Measurements from ENCODE around the gene TMEM87B. TPM values are rescaled to one million over a fixed set of nuclear protein-coding genes. Genes with fewer than 3 reads are reported as not detected.

The TMEM87B gene
- total and polyA plus RNA-seq, 2 of the 4 experiments (the other 2 are of a cell fraction): 6.3 to 12.5 TPM

DNA sequence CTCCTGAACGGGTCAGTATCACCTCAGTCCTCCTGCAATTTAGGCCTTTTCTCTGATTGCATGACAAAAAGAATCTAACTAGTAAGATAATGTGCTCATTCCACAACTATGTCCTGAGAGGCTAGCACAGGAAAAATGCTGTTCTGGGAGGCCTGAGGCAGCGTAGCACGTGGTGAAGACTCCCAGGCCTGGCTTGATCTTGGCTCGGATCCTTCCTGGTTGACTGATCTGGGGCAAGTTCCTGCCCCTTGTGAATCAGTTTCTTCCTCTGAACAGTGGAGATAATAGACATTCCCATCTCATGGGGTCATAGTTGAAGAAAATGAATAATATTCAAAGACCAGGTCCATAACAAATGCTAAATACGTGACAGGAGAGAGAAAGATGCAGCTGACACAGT lies 95.4 kb downstream of the TMEM87B start:
- TF ChIP-seq RCOR1 (IDR thresholded peaks at IDR 0.05; ENCODE audit: insufficient replicate concordance, low read length): no peak
- TF ChIP-seq, protein P1, sequence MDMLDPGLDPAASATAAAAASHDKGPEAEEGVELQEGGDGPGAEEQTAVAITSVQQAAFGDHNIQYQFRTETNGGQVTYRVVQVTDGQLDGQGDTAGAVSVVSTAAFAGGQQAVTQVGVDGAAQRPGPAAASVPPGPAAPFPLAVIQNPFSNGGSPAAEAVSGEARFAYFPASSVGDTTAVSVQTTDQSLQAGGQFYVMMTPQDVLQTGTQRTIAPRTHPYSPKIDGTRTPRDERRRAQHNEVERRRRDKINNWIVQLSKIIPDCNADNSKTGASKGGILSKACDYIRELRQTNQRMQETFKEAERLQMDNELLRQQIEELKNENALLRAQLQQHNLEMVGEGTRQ (IDR thresholded peaks at IDR 0.05; ENCODE audit: low read depth, low read length): peak; percentile 76
- no peak for TF ChIP-seq RFX5 (IDR thresholded peaks at IDR 0.05; ENCODE audit: low read depth, low read length)
- peak; percentile 30; the same call in 1 of the 2 replicates for TF ChIP-seq MAFK (IDR thresholded peaks at IDR 0.05; ENCODE audit: low read depth, low read length)
- no peak for TF ChIP-seq RAD21 (IDR thresholded peaks at IDR 0.05; ENCODE audit: low read length)
- peak; percentile 77 for TF ChIP-seq BHLHE40 (IDR thresholded peaks at IDR 0.05; ENCODE audit: low read depth, low read length)
- TF ChIP-seq MAZ (IDR thresholded peaks at IDR 0.05; ENCODE audit: borderline replicate concordance, low read depth, low read length): no peak
- no peak for TF ChIP-seq CEBPB (IDR thresholded peaks at IDR 0.05; ENCODE audit: low read depth, low read length)
- TF ChIP-seq FOS (IDR thresholded peaks at IDR 0.05; ENCODE audit: low read depth, low read length): no peak
- no peak for TF ChIP-seq NFE2L2 (IDR thresholded peaks at IDR 0.05; ENCODE audit: low read depth, low read length)
- TF ChIP-seq, protein P2, sequence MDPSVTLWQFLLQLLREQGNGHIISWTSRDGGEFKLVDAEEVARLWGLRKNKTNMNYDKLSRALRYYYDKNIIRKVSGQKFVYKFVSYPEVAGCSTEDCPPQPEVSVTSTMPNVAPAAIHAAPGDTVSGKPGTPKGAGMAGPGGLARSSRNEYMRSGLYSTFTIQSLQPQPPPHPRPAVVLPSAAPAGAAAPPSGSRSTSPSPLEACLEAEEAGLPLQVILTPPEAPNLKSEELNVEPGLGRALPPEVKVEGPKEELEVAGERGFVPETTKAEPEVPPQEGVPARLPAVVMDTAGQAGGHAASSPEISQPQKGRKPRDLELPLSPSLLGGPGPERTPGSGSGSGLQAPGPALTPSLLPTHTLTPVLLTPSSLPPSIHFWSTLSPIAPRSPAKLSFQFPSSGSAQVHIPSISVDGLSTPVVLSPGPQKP (IDR thresholded peaks at IDR 0.05; ENCODE audit: borderline replicate concordance, low read depth, low read length): no peak
- peak; percentile 82 for TF ChIP-seq MXI1 (IDR thresholded peaks at IDR 0.05; ENCODE audit: borderline replicate concordance, low read depth, low read length)
- TF ChIP-seq POLR2A (IDR thresholded peaks at IDR 0.05; ENCODE audit: low read depth, low read length): no peak
- no peak for TF ChIP-seq CHD1 (IDR thresholded peaks at IDR 0.05; ENCODE audit: low read depth, low read length)
- TF ChIP-seq, protein P3, sequence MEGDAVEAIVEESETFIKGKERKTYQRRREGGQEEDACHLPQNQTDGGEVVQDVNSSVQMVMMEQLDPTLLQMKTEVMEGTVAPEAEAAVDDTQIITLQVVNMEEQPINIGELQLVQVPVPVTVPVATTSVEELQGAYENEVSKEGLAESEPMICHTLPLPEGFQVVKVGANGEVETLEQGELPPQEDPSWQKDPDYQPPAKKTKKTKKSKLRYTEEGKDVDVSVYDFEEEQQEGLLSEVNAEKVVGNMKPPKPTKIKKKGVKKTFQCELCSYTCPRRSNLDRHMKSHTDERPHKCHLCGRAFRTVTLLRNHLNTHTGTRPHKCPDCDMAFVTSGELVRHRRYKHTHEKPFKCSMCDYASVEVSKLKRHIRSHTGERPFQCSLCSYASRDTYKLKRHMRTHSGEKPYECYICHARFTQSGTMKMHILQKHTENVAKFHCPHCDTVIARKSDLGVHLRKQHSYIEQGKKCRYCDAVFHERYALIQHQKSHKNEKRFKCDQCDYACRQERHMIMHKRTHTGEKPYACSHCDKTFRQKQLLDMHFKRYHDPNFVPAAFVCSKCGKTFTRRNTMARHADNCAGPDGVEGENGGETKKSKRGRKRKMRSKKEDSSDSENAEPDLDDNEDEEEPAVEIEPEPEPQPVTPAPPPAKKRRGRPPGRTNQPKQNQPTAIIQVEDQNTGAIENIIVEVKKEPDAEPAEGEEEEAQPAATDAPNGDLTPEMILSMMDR (conservative IDR thresholded peaks at IDR 0.05; ENCODE audit: low read depth, low read length): no peak
- TF ChIP-seq SMC3 (IDR thresholded peaks at IDR 0.05; ENCODE audit: low read depth, low read length): no peak
- peak overlapping the region; percentile 77 for H2AFZ ChIP-seq (replicated peaks; ENCODE audit: low read length, poor library complexity)
- peak; percentile 98 for ATAC-seq (ENCODE audit: low read depth)

More for the DNA sequence above, 95.4 kb downstream of the TMEM87B start:
- Histone ChIP-seq H3K56ac (ENCODE audit: extremely low read depth, insufficient read depth, low read length) (0 out of 2 replicates have a peak overlapping the region, but pooled peaks have one; percentile 36), H3K23ac (ENCODE audit: low read depth, low read length) (peak overlapping the region; percentile 29; the same call in 1 of the 2 replicates), H3K27me3 (ENCODE audit: control insufficient read depth, insufficient read depth, low read length) (no peaks in the 10 kb centered on the region), H4K20me1 (ENCODE audit: insufficient read depth, low read length) (no peaks in the 10 kb centered on the region), H3K4me3 (ENCODE audit: insufficient read depth, low read depth, low read length) (no peak overlapping the region), H3K9ac (ENCODE audit: low read depth, low read length) (no peak overlapping the region; the same call in 1 of the 2 replicates), H3K9me3 (ENCODE audit: control insufficient read depth, insufficient read depth, low read length) (no peaks in the 10 kb centered on the region), H3K18ac (ENCODE audit: low read depth, low read length) (peak overlapping the region; percentile 21; the same call in 1 of the 2 replicates), H3K79me1 (ENCODE audit: low read depth in 1 of 2, low read length in 2 of 2) (0 out of 4 replicates have a peak, but pooled peaks cover 0 to 11% of the 10 kb centered on the region in 2 experiments), H4K8ac (ENCODE audit: low read depth in 2 of 2, low read length in 2 of 2) (peak overlapping the region; percentile 43 to 80; a peak in 2 of 4 replicates), H2AK5ac (ENCODE audit: low read depth, low read length) (no peak overlapping the region), H3K27ac (ENCODE audit: insufficient read depth, low read length) (peak overlapping the region; percentile 43; the same call in 1 of the 2 replicates), H3K9me1 (ENCODE audit: insufficient read depth, low read length) (peaks cover 5% of the 10 kb centered on the region), H2BK120ac (ENCODE audit: low read depth, low read length) (peak overlapping the region; percentile 85; the same call in 1 of the 2 replicates), H2BK15ac (ENCODE audit: low read depth, low read length) (no peak overlapping the region), H3K36me3 (ENCODE audit: control insufficient read depth, insufficient read depth, low read length) (no peaks in the 10 kb centered on the region), H3K4me1 (ENCODE audit: control insufficient read depth, insufficient read depth, low read length) (peaks cover 10% of the 10 kb centered on the region), H3K4ac (ENCODE audit: low read depth, low read length) (peak overlapping the region; percentile 9), H2BK20ac (ENCODE audit: low read depth, low read length) (peak overlapping the region; percentile 82; the same call in 1 of the 2 replicates), H3K14ac (replicated peaks; ENCODE audit: low read depth, low read length) (no peak overlapping the region), H2AK9ac (replicated peaks; ENCODE audit: low read depth, low read length, poor library complexity) (no peak overlapping the region), H3K4me2 (ENCODE audit: low read depth, low read length) (no peak overlapping the region), H4K5ac (ENCODE audit: low read depth, low read length) (peak overlapping the region; percentile 24; the same call in 1 of the 2 replicates), H4K91ac (ENCODE audit: insufficient read depth, low read depth, low read length) (peak overlapping the region; percentile 86), H2BK5ac (ENCODE audit: low read depth, low read length, poor library complexity, severe bottlenecking) (peak overlapping the region; percentile 57)
- ChIA-PET POLR2A (ENCODE audit: unreplicated experiment) (no interaction called here), CTCF (no interaction called here)
- dilution Hi-C loops (cut with HindIII; ENCODE audit: low sequenced_read_pairs, unreplicated experiment) (no loop called here), intact Hi-C loops (cut with micrococcal nuclease) (no loop called here), in situ Hi-C loops (cut with MboI; ENCODE audit: low sequenced_read_pairs) (no loop called here)
- BruUV-seq (replicated peaks): no TSS peak
- DNase-seq: peak; percentile 95
- WGBS, 2 experiments (ENCODE audit: extremely low coverage in 2 of 2, insufficient read length in 1 of 2): 0% methylated on average over 2 of the region's 5 CpGs; no CpG with 5 or more reads in 1 of the 2 experiments

All from IMR-90 (cell line).